Keratinocyte (primary cell): ENCODE results near the gene HECTD4. TPM values are rescaled to one million over a fixed set of nuclear protein-coding genes. Genes with fewer than 3 reads are reported as not detected.

Experiments
- DNase-seq: peaks from one replicate; pipeline ENCODE4 v3.0.0-alpha.2; 2011; ENCODE audit warnings: low read depth, missing footprints, low spot score
- FAIRE-seq: peaks from 2 replicates; lab custom pipeline; 2011; peaks lifted over from hg19 to GRCh38; lab: Jason Lieb, UNC
- H2AFZ ChIP-seq: 2 replicates; pipeline ENCODE4 v1.6.0; 2012; ENCODE audit warnings: low read length, control low read depth, inconsistent platforms; ENCODE audit not compliant: control insufficient read depth
- H3K27ac ChIP-seq: 2 replicates; pipeline ENCODE4 v1.5.1; 2011; ENCODE audit warnings: low read length; ENCODE audit not compliant: control insufficient read depth, insufficient read depth
- H3K27me3 ChIP-seq: 3 replicates; pipeline ENCODE4 v1.6.0; 2011; ENCODE audit warnings: low read length; ENCODE audit not compliant: control insufficient read depth, insufficient read depth; ENCODE audit errors: extremely low read depth
- H3K36me3 ChIP-seq, 2 experiments: 2 replicates in 1 of 2; 3 replicates in 1 of 2; pipeline ENCODE4 v1.5.1; 2011; ENCODE audit warnings: low read length in 2 of 2, mild to moderate bottlenecking in 1 of 2; ENCODE audit not compliant: control insufficient read depth in 2 of 2, insufficient read depth in 2 of 2; ENCODE audit errors: extremely low read depth in 1 of 2
- H3K4me1 ChIP-seq: 3 replicates; pipeline ENCODE4 v1.5.1; 2011; ENCODE audit warnings: low read length; ENCODE audit not compliant: control insufficient read depth, insufficient read depth; ENCODE audit errors: extremely low read depth
- H3K4me2 ChIP-seq: 3 replicates; pipeline ENCODE4 v1.6.0; 2011; ENCODE audit warnings: low read depth, low read length; ENCODE audit not compliant: control insufficient read depth, insufficient read depth; ENCODE audit errors: extremely low read depth
- H3K4me3 ChIP-seq, 3 experiments: fragments of 200-600 bp in 1 of 3; sonication (generic) in 1 of 3; 2 replicates in 2 of 3; 3 replicates in 1 of 3; pipeline ENCODE4 v1.5.1; 2011 to 2016; ENCODE audit warnings: low read length in 3 of 3, mild to moderate bottlenecking in 3 of 3, control low read depth in 2 of 3, inconsistent platforms in 1 of 3, low read depth in 1 of 3, mixed read lengths in 1 of 3, mixed run types in 1 of 3, moderate library complexity in 1 of 3; ENCODE audit not compliant: control insufficient read depth in 2 of 3, insufficient read depth in 2 of 3; ENCODE audit errors: extremely low read depth in 1 of 3
- H3K79me2 ChIP-seq: 2 replicates; pipeline ENCODE4 v1.6.0; 2012; ENCODE audit warnings: low read length; ENCODE audit not compliant: control insufficient read depth, insufficient read depth
- H3K9ac ChIP-seq: 3 replicates; pipeline ENCODE4 v1.6.0; 2011; ENCODE audit warnings: low read length; ENCODE audit not compliant: control insufficient read depth, insufficient read depth; ENCODE audit errors: extremely low read depth
- H3K9me1 ChIP-seq: 3 replicates; pipeline ENCODE4 v1.6.0; 2011; ENCODE audit warnings: low read length; ENCODE audit not compliant: control insufficient read depth, insufficient read depth; ENCODE audit errors: extremely low read depth
- H3K9me3 ChIP-seq: 2 replicates; pipeline ENCODE4 v1.5.1; 2012; ENCODE audit warnings: low read depth, low read length; ENCODE audit not compliant: control insufficient read depth
- H4K20me1 ChIP-seq: 3 replicates; pipeline ENCODE4 v1.6.0; 2011; ENCODE audit warnings: low read length; ENCODE audit not compliant: control insufficient read depth, insufficient read depth; ENCODE audit errors: extremely low read depth
- CTCF ChIP-seq, 3 experiments: IDR thresholded peaks in 1 of 3; conservative IDR thresholded peaks in 1 of 3; optimal IDR thresholded peaks in 1 of 3; 2 replicates in 2 of 3; 3 replicates in 1 of 3; pipeline versions ENCODE3 to v1.5.1; 2011; ENCODE audit warnings: low read length in 3 of 3, mild to moderate bottlenecking in 3 of 3, moderate library complexity in 2 of 3, control low read depth in 1 of 3, inconsistent platforms in 1 of 3; ENCODE audit not compliant: insufficient read depth in 2 of 3; ENCODE audit errors: extremely low read depth in 1 of 3
- EZH2 ChIP-seq: IDR thresholded peaks from one replicate; pipeline ENCODE4 v1.6.1; 2012; ENCODE audit warnings: inconsistent platforms, mild to moderate bottlenecking, low read length, moderate library complexity
- dilution Hi-C: fragments of 300-500 bp; cut with MboI; formaldehyde crosslinking; loops from one replicate; pipeline ENCODE4 v1.7.0; 2020; ENCODE audit warnings: low sequenced_read_pairs; ENCODE audit not compliant: extremely low pct_ligation_motif_present
- polyA plus RNA-seq, 5 experiments: library from polyadenylated mRNA; depleted of rRNA in 3 of 5; stranded (reverse) in 3 of 5; stranded (forward) in 1 of 5; unstranded in 1 of 5; fragments of >200 nt; gene quantifications; 1 replicate in 1 of 5; 2 replicates in 3 of 5; 3 replicates in 1 of 5; pipeline versions ENCODE4 v1.2.1 to v1.2.3, GENCODE V29; 2011 to 2012; ENCODE audit warnings: missing spikeins in 2 of 5, low read depth in 1 of 5, low replicate concordance in 1 of 5

The HECTD4 gene
- polyA plus RNA-seq, 1 donor (not counting 4 experiments of a cell fraction or from before 2014, with no cell fraction given): 7.5 TPM

DNA sequence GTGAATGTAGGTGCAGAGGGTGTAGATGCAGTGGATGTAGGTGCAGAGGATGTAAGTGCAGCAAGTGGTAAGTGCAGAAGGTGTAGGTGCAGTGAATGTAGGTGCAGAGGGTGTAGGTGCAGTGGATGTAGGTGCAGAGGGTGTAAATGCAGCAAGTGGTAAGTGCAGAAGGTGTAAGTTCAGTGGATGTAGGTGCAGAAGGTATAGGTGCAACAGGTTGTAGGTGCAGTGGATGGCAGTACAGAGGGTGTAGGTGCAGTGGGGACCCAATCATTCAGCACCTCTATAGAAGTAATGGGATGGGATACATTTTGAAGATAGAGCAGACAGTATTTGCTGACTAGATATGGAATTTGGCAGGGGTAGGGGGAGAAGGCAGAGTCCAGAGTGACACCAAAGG lies 85.0 kb downstream of the HECTD4 start:
- no peaks in the 10 kb centered on the region for H3K4me1 ChIP-seq
- H3K9me1 ChIP-seq: no peaks in the 10 kb centered on the region
- FAIRE-seq (no peak), DNase-seq (no peak)
- H2AFZ ChIP-seq: no peak overlapping the region
- H3K9me3 ChIP-seq: no peaks in the 10 kb centered on the region
- no peak overlapping the region for H3K27ac ChIP-seq
- H3K9ac ChIP-seq: no peak overlapping the region
- no peak overlapping the region for H3K4me3 ChIP-seq
- H3K79me2 ChIP-seq: no peaks in the 10 kb centered on the region
- dilution Hi-C loops: no loop called here
- TF ChIP-seq CTCF (optimal IDR thresholded peaks at IDR 0.05 in 1 of 3, IDR thresholded peaks at IDR 0.05 in 1 of 3, conservative IDR thresholded peaks at IDR 0.05 in 1 of 3; ENCODE audit: extremely low read depth in 1 of 3, insufficient read depth in 2 of 3, low read length in 3 of 3) (no peak), EZH2 (no peak)
- peaks cover 2% of the 10 kb centered on the region for H4K20me1 ChIP-seq
- no peaks in the 10 kb centered on the region for H3K27me3 ChIP-seq
- H3K36me3 ChIP-seq: peaks cover 2 to 5% of the 10 kb centered on the region in 2 experiments
- no peak overlapping the region for H3K4me2 ChIP-seq

DNA sequence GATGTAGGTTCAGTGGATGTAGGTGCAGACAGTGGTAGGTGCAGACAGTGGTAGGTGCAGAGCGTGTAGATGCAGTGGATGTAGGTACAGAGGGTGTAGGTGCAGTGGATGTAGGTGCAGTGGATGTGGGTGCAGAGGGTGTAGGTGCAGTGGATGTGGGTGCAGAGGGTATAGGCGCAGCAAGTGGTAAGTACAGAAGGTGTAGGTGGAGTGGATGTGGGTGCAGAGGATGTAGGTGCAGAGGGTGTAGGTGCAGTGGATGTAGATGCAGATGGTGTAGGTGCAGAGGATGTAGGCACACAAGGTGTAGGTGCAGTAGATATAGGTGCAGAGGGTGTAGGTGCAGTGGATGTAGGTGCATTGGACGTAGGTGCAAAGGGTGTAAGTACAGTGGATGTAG lies 86.0 kb downstream of the HECTD4 start:
- Histone ChIP-seq H3K27me3 (no peaks in the 10 kb centered on the region), H3K27ac (no peak overlapping the region), H3K79me2 (no peaks in the 10 kb centered on the region), H2AFZ (no peak overlapping the region), H3K4me2 (no peak overlapping the region), H3K9me3 (no peaks in the 10 kb centered on the region), H3K9ac (no peak overlapping the region), H3K36me3 (peaks cover 2 to 5% of the 10 kb centered on the region in 2 experiments), H3K9me1 (no peaks in the 10 kb centered on the region), H4K20me1 (peaks cover 2% of the 10 kb centered on the region), H3K4me3 (no peak overlapping the region), H3K4me1 (no peaks in the 10 kb centered on the region)
- FAIRE-seq (no peak), DNase-seq (no peak)
- TF ChIP-seq EZH2 (no peak), CTCF (optimal IDR thresholded peaks at IDR 0.05 in 1 of 3, IDR thresholded peaks at IDR 0.05 in 1 of 3, conservative IDR thresholded peaks at IDR 0.05 in 1 of 3; ENCODE audit: extremely low read depth in 1 of 3, insufficient read depth in 2 of 3, low read length in 3 of 3) (no peak)
- dilution Hi-C loops: no loop called here
